Activated CD8-positive, alpha-beta memory T cell treated with anti-CD3 and anti-CD28 coated beads, Interleukin-2, amount 10 ng/mL, durations not matched to agents 7 days and 5 days (primary cell): Measurements from ENCODE around the gene RPS6KA2. TPM values are rescaled to one million over a fixed set of nuclear protein-coding genes. Genes with fewer than 3 reads are reported as not detected.
"Not testable (repeated sequence)": the region's sequence is repeated elsewhere in the genome, so short reads cannot be mapped to it uniquely, and the experiment has no call there.

Experiments used
- ATAC-seq: fragments of 150-1000 bp; cut with Tn5 transposase; one replicate; pipeline ENCODE4 v1.10.0; 2021; ENCODE audit warnings: moderate library complexity
- CTCF ChIA-PET: fragments of 350-600 bp; sonication (Branson Sonifier 250); formaldehyde crosslinking; loops from one replicate; lab custom pipeline; 2021; ENCODE audit warnings: antibody characterized with exemption; lab: Charles Lee
- DNase-seq: peaks from one replicate; pipeline ENCODE4 v3.0.0-alpha.2; 2020
- H3K27ac Mint-ChIP-seq: one replicate; pipeline ENCODE4 v1.8.0; 2021; ENCODE audit warnings: mild to moderate bottlenecking, mixed read lengths
- H3K27me3 Mint-ChIP-seq: one replicate; pipeline ENCODE4 v1.8.0; 2021; ENCODE audit warnings: mixed read lengths
- H3K36me3 Mint-ChIP-seq: one replicate; pipeline ENCODE4 v1.8.0; 2021; ENCODE audit warnings: mild to moderate bottlenecking, mixed read lengths
- H3K4me1 Mint-ChIP-seq: one replicate; pipeline ENCODE4 v1.8.0; 2021; ENCODE audit warnings: mixed read lengths
- H3K4me3 Mint-ChIP-seq: one replicate; pipeline ENCODE4 v1.8.0; 2021; ENCODE audit warnings: mild to moderate bottlenecking, moderate library complexity, mixed read lengths
- H3K9me3 Mint-ChIP-seq: one replicate; pipeline ENCODE4 v1.8.0; 2022; ENCODE audit warnings: low read depth, mixed read lengths
- total RNA-seq, 2 experiments: library from RNA; stranded (reverse); gene quantifications; one replicate each; pipeline ENCODE4 v1.2.3, GENCODE V29; 2021

The RPS6KA2 gene
- total RNA-seq, 2 experiments from 2014 or later, result 4.5 to 5.4 TPM

- ATAC-seq (no peak), DNase-seq (no peak)
- CTCF ChIA-PET, result no interaction called here
- H3K9me3 Mint-ChIP-seq, result no peaks in the 10 kb centered on the region
- H3K27me3 Mint-ChIP-seq, result peaks cover 48% of the 10 kb centered on the region
- H3K4me1 Mint-ChIP-seq, result peaks cover 5% of the 10 kb centered on the region
- no peaks in the 10 kb centered on the region for H3K36me3 Mint-ChIP-seq
- H3K27ac Mint-ChIP-seq, result no peak overlapping the region
- no peak overlapping the region for H3K4me3 Mint-ChIP-seq
These were observed 9.3 kb upstream of the RPS6KA2 start for GRCh38 chr6:166636191-166636933.

GRCh38 chr6:166635013-166635970 is 8.2 kb upstream of the RPS6KA2 start:
- ATAC-seq (no peak), DNase-seq (no peak)
- Mint-ChIP-seq H3K9me3 (no peaks in the 10 kb centered on the region), H3K27me3 (peaks cover 48% of the 10 kb centered on the region), H3K36me3 (no peaks in the 10 kb centered on the region), H3K4me3 (no peak overlapping the region), H3K4me1 (peaks cover 3% of the 10 kb centered on the region), H3K27ac (no peak overlapping the region)
- CTCF ChIA-PET, result no interaction called here

DNA sequence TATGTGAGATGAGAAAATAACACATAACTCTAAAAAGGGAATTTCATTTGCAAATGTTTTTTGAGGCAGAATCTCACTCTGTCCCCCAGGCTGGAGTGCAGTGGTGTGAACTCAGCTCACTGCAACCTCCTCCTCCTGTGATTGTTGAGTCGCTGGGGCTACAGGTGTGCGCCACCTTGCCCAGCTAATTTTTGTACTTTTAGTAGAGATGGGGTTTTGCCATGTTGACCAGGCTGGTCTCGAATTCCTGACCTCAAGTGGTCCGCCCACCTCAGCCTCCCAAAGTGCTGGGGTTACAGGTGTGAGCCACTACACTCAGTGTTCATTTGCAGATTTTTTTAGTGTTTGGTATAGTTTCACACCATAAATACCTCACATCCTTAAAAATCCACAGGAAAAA is 7.5 kb upstream of the RPS6KA2 start:
- H3K36me3 Mint-ChIP-seq, H3K4me1 Mint-ChIP-seq, H3K4me3 Mint-ChIP-seq, H3K9me3 Mint-ChIP-seq, ATAC-seq, CTCF ChIA-PET, DNase-seq, H3K27ac Mint-ChIP-seq: not testable (repeated sequence)
- peaks cover 49% of the 10 kb centered on the region for H3K27me3 Mint-ChIP-seq

- no peak overlapping the region for H3K27ac Mint-ChIP-seq
- no peak for ATAC-seq
- CTCF ChIA-PET, result interaction anchor here (1.6 kb wide), 1 partner anchor 13 kb away, joined by 3 read pairs; no protein-coding TSS in a partner anchor
These were observed 6.9 kb upstream of the RPS6KA2 start for GRCh38 chr6:166633732-166634535.

GRCh38 chr6:166632731-166633130 is 5.7 kb upstream of the RPS6KA2 start:
- Mint-ChIP-seq H3K9me3 (no peaks in the 10 kb centered on the region), H3K36me3 (no peaks in the 10 kb centered on the region), H3K4me1 (peaks cover 15% of the 10 kb centered on the region), H3K27me3 (peaks cover 52% of the 10 kb centered on the region), H3K27ac (no peak overlapping the region), H3K4me3 (no peak overlapping the region)
- ATAC-seq (no peak), DNase-seq (no peak)
- CTCF ChIA-PET, result interaction anchor here (1.6 kb wide), 1 partner anchor 12 kb away, joined by 3 read pairs; no protein-coding TSS in a partner anchor

More at GRCh38 chr6:166633732-166634535, 6.9 kb upstream of the RPS6KA2 start:
- H3K36me3 Mint-ChIP-seq, result no peaks in the 10 kb centered on the region
- no peaks in the 10 kb centered on the region for H3K9me3 Mint-ChIP-seq
- H3K27me3 Mint-ChIP-seq, result peaks cover 49% of the 10 kb centered on the region
- H3K4me1 Mint-ChIP-seq, result peaks cover 8% of the 10 kb centered on the region
- H3K4me3 Mint-ChIP-seq, result no peak overlapping the region
- no peak for DNase-seq

GRCh38 chr6:166630462-166630861 is 3.4 kb upstream of the RPS6KA2 start:
- Mint-ChIP-seq H3K4me3 (no peak overlapping the region), H3K27ac (no peak overlapping the region), H3K9me3 (no peaks in the 10 kb centered on the region), H3K27me3 (peaks cover 52% of the 10 kb centered on the region), H3K4me1 (peaks cover 21% of the 10 kb centered on the region), H3K36me3 (no peaks in the 10 kb centered on the region)
- ATAC-seq (no peak), DNase-seq (no peak)
- CTCF ChIA-PET, result interaction anchor here (1.2 kb wide), 1 partner anchor 144 kb away, joined by 3 read pairs; no protein-coding TSS in a partner anchor

DNA sequence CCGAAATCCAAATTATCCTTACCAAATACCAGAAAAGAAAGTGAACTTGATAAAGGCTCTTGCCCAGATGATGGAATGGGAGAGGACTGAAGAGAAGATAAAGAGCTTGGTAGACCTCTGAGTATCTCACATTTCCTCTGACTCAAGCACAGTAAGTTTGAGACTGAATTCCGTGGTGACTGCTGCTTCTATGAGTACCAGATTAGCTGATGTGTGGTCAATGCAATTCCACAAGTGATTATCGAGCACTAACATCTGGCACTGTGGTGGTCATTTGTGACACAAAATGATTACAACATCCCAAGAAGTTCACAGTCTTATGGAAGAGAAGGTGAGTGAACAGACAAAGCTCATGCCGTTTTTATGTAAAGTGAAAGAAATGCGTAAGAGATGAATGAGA is 2.6 kb upstream of the RPS6KA2 start:
- ATAC-seq, result no peak
- no peaks in the 10 kb centered on the region for H3K9me3 Mint-ChIP-seq
- peaks cover 57% of the 10 kb centered on the region for H3K27me3 Mint-ChIP-seq
- peaks cover 21% of the 10 kb centered on the region for H3K4me1 Mint-ChIP-seq
- CTCF ChIA-PET, result interaction anchor here (0.5 kb wide), 1 partner anchor 8 kb away, joined by 3 read pairs; no protein-coding TSS in a partner anchor
- DNase-seq, result no peak
- H3K4me3 Mint-ChIP-seq, result no peak overlapping the region
- no peak overlapping the region for H3K27ac Mint-ChIP-seq
- H3K36me3 Mint-ChIP-seq, result no peaks in the 10 kb centered on the region

- Mint-ChIP-seq H3K4me3 (peak overlapping the region; percentile 71), H3K9me3 (no peaks in the 10 kb centered on the region), H3K27me3 (peaks cover 63% of the 10 kb centered on the region), H3K36me3 (no peaks in the 10 kb centered on the region), H3K4me1 (peaks cover 21% of the 10 kb centered on the region), H3K27ac (peak overlapping the region; percentile 76)
- CTCF ChIA-PET, result interaction anchor here (1.0 kb wide), 1 partner anchor 15 kb away, joined by 3 read pairs; no protein-coding TSS in a partner anchor
- ATAC-seq (peak; percentile 26), DNase-seq (peak; percentile 66)
These were observed 1.1 kb upstream of the RPS6KA2 start for GRCh38 chr6:166627875-166628801.

- Mint-ChIP-seq H3K4me1 (peaks cover 21% of the 10 kb centered on the region), H3K9me3 (no peaks in the 10 kb centered on the region)
These were observed 646 bp downstream of the RPS6KA2 start for GRCh38 chr6:166626177-166627032.

GRCh38 chr6:166625356-166625755 is 1.7 kb downstream of the RPS6KA2 start:
- H3K4me1 Mint-ChIP-seq, result peaks cover 21% of the 10 kb centered on the region
- no peaks in the 10 kb centered on the region for H3K36me3 Mint-ChIP-seq
- peaks cover 56% of the 10 kb centered on the region for H3K27me3 Mint-ChIP-seq
- no peaks in the 10 kb centered on the region for H3K9me3 Mint-ChIP-seq
- ATAC-seq, result no peak
- H3K4me3 Mint-ChIP-seq, result no peak overlapping the region
- DNase-seq, result peak; percentile 27
- CTCF ChIA-PET, result no interaction called here
- no peak overlapping the region for H3K27ac Mint-ChIP-seq

More at GRCh38 chr6:166626177-166627032, 646 bp downstream of the RPS6KA2 start:
- DNase-seq (peak; percentile 51), ATAC-seq (no peak)
- CTCF ChIA-PET, result interaction anchor here (0.8 kb wide), 1 partner anchor 211 kb away, joined by 3 read pairs; no protein-coding TSS in a partner anchor
- Mint-ChIP-seq H3K36me3 (no peaks in the 10 kb centered on the region), H3K4me3 (peak overlapping the region; percentile 70), H3K27me3 (peaks cover 64% of the 10 kb centered on the region), H3K27ac (no peak overlapping the region)

GRCh38 chr6:166624275-166624674 is 2.8 kb downstream of the RPS6KA2 start:
- Mint-ChIP-seq H3K27ac (no peak overlapping the region), H3K4me3 (no peak overlapping the region), H3K4me1 (peaks cover 14% of the 10 kb centered on the region), H3K27me3 (peaks cover 46% of the 10 kb centered on the region), H3K36me3 (no peaks in the 10 kb centered on the region), H3K9me3 (no peaks in the 10 kb centered on the region)
- ATAC-seq, result no peak
- CTCF ChIA-PET, result no interaction called here
- peak; percentile 23 for DNase-seq
